ENCODE data around the gene ZFAND3. TPM values are rescaled to one million over a fixed set of nuclear protein-coding genes. Genes with fewer than 3 reads are reported as not detected.
"Not testable (repeated sequence)": the region's sequence is repeated elsewhere in the genome, so short reads cannot be mapped to it uniquely, and the experiment has no call there.

Gene ZFAND3
- polyA plus RNA-seq, 3 donors = 144 to 156 (median 149) TPM

- DNase-seq = no peak
Observed at GRCh38 chr6:37930288-37930971, 110.9 kb downstream of the ZFAND3 start.

- no peak for DNase-seq
Observed at GRCh38 chr6:37931066-37931465, 111.5 kb downstream of the ZFAND3 start.

- no peak for DNase-seq
Observed at GRCh38 chr6:37934276-37934675, 114.7 kb downstream of the ZFAND3 start.

- DNase-seq = no peak
Observed at GRCh38 chr6:37936150-37936549, 116.6 kb downstream of the ZFAND3 start.

- no peak for DNase-seq
Observed at GRCh38 chr6:37936906-37937305, 117.4 kb downstream of the ZFAND3 start.

GRCh38 chr6:37938909-37939308 is 119.4 kb downstream of the ZFAND3 start:
- no peak for DNase-seq

- DNase-seq = no peak
Observed at GRCh38 chr6:37940074-37940847, 120.7 kb downstream of the ZFAND3 start.

GRCh38 chr6:37941871-37942270 is 122.3 kb downstream of the ZFAND3 start:
- DNase-seq = no peak

- no peak for DNase-seq
Observed at GRCh38 chr6:37942606-37943376, 123.3 kb downstream of the ZFAND3 start.

- no peak for DNase-seq
Observed at GRCh38 chr6:37943436-37944058, 124.0 kb downstream of the ZFAND3 start.

- DNase-seq = no peak
Observed at GRCh38 chr6:37946057-37946456, 126.5 kb downstream of the ZFAND3 start.

- DNase-seq = no peak
Observed at GRCh38 chr6:37947468-37947867, 127.9 kb downstream of the ZFAND3 start.

- not testable (repeated sequence) for DNase-seq
Observed at GRCh38 chr6:37948584-37948983, 129.1 kb downstream of the ZFAND3 start.

- DNase-seq = no peak
Observed at GRCh38 chr6:37952027-37952426, 132.5 kb downstream of the ZFAND3 start.

- DNase-seq = no peak
Observed at GRCh38 chr6:37954791-37955190, 135.3 kb downstream of the ZFAND3 start.

GRCh38 chr6:37956711-37957275 is 137.3 kb downstream of the ZFAND3 start:
- no peak for DNase-seq

- no peak for DNase-seq
Observed at GRCh38 chr6:37959061-37959460, 139.5 kb downstream of the ZFAND3 start.

- no peak for DNase-seq
Observed at GRCh38 chr6:37960139-37960935, 140.8 kb downstream of the ZFAND3 start.

- not testable (repeated sequence) for DNase-seq
Observed at GRCh38 chr6:37962481-37963080, 143.1 kb downstream of the ZFAND3 start.

GRCh38 chr6:37965964-37966676 is 146.6 kb downstream of the ZFAND3 start:
- no peak for DNase-seq
